Dendritic cell treated with granulocyte-macrophage colony-stimulating factor and Interleukin-4, amounts not matched to agents 40 ng/mL and 50 ng/mL, for 4 days (primary cell): Measurements from ENCODE around the gene METTL21C.

Source experiments
- H3K27ac Mint-ChIP-seq: one replicate; pipeline ENCODE4 v1.8.0; 2022; ENCODE audit warnings: mild to moderate bottlenecking, mixed read lengths
- H3K27me3 Mint-ChIP-seq: one replicate; pipeline ENCODE4 v1.8.0; 2022; ENCODE audit warnings: mild to moderate bottlenecking, mixed read lengths
- H3K36me3 Mint-ChIP-seq: one replicate; pipeline ENCODE4 v1.8.0; 2022; ENCODE audit warnings: low read depth, mixed read lengths
- H3K4me1 Mint-ChIP-seq: one replicate; pipeline ENCODE4 v1.8.0; 2022; ENCODE audit warnings: low read depth, mixed read lengths
- H3K4me3 Mint-ChIP-seq: one replicate; pipeline ENCODE4 v1.8.0; 2022; ENCODE audit warnings: mild to moderate bottlenecking, moderate library complexity, mixed read lengths
- H3K9me3 Mint-ChIP-seq: one replicate; pipeline ENCODE4 v1.8.0; 2022; ENCODE audit warnings: mixed read lengths
- intact Hi-C: fragments of 100-400 bp; cut with micrococcal nuclease; formaldehyde crosslinking; loops from one replicate; pipeline ENCODE4 v1.15.0; 2022

METTL21C gene

DNA sequence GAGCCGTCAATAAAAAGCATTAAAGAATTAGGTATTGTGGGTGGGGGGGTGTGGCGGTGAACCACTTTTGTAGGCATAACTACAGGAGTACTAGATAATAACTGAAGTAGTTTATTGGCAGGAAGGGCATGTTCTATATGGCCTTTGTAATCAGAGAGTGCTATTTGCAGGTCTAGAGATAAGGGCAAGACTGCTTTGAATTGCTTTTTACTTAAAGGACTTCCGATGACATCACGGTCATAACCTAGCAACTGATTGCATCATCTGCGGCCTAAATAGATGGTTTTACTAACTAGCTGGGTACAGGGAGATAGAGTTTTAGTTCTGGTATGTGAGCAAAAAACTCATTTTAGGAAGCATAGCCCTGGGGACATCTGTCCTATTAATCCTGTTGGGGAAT is 24.7 kb downstream of the METTL21C start:
- Mint-ChIP-seq H3K27ac (no peak overlapping the region), H3K9me3 (no peaks in the 10 kb centered on the region), H3K4me1 (no peaks in the 10 kb centered on the region), H3K27me3 (no peaks in the 10 kb centered on the region), H3K4me3 (no peak overlapping the region), H3K36me3 (peaks cover 88% of the 10 kb centered on the region)
- intact Hi-C loops: loop anchor here (5.0 kb wide), 1 partner anchor 33 kb away; no protein-coding TSS in a partner anchor

DNA sequence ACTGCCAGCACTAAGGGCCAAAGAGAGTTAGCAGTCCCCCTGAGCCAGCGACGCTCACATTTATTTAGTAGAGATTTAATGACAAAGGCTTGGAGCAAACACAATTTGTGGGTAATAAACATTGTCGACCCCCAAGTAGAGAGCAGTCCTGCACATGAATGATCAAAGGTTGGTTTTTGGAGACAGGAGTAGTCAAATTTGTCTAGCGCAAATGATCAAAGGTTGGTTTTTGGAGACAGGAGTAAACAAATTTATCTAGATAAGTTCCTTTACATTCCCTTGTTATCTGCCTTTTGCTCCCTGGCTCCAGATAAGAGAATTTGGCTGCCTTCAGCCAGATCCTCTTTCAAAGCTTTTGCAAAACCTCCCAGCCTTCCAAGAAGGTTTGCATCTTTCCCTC is 26.9 kb downstream of the METTL21C start:
- Mint-ChIP-seq H3K4me1 (no peaks in the 10 kb centered on the region), H3K9me3 (no peaks in the 10 kb centered on the region), H3K27ac (no peak overlapping the region), H3K4me3 (no peak overlapping the region), H3K36me3 (peaks cover 82% of the 10 kb centered on the region), H3K27me3 (no peaks in the 10 kb centered on the region)
- intact Hi-C loops: loop anchor here (10.0 kb wide), 1 partner anchor 53 kb away; no protein-coding TSS in a partner anchor

DNA sequence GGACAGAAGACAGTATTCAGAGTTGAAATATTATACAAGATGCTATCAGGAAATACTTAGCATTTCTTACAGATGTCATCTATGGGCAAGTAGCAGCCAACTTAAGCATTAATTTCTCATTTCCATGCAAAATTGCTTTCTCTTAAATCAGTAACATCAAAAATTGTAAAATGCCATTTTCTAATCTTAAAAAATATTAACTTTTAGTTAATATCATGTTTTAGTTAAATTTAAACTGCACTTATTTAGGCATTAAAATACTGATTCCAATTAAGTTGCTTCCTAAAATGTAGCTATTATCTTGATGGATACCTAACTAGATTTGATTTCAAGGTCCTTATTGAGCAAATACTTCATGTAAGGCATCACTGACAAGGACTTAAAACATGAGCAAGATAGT is 27.8 kb downstream of the METTL21C start:
- Mint-ChIP-seq H3K9me3 (no peaks in the 10 kb centered on the region), H3K36me3 (peaks cover 73% of the 10 kb centered on the region), H3K27ac (no peak overlapping the region), H3K4me1 (no peaks in the 10 kb centered on the region), H3K27me3 (no peaks in the 10 kb centered on the region), H3K4me3 (no peak overlapping the region)
- intact Hi-C loops: loop anchor here (10.0 kb wide), 1 partner anchor 52 kb away; no protein-coding TSS in a partner anchor

DNA sequence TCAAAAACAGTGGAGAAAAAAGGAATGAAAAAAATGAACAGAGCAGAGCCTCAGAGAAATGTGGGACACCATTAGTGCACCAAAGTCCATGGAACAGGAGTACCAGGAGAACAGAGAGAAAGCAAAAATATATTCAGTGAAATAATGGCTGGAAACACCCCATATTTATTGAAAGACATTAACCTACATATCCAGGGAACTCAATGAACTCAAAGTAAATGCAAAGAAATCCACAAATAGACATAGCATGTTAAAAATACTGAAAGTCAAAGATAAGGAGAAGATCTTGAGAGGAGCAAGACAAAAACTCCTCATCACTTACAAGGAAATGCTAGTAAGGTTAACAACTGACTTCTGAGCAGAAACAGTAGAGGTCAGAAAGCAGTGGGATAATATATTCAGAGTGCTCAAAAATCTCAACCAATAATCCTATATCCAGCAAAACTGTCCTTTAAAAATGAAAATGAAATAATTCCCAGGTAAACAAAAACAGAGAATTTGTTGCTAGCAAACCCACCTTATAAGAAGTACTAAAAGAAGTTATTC is 35.6 kb downstream of the METTL21C start:
- peaks cover 6% of the 10 kb centered on the region for H3K36me3 Mint-ChIP-seq
- peaks cover 9% of the 10 kb centered on the region for H3K9me3 Mint-ChIP-seq

DNA sequence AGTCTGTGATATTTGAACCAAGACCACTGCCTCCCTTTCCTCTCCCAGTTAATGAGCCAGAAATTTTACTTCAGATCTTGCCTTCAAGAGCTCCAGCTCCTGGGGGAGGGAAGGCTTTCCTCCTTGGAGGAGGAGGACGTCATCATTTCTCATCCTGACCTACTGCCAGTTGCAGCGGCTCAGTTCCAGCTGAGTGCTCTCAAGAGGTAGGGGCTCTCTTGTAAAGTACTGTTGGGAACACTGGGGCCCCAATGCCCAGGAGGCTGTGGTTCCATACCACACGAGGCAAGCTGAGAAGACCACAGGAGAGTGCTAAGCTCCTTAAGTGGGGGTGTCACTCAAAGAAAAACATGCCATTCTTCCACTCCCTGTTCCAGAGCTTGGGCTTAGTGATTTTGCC is 36.2 kb downstream of the METTL21C start:
- H3K27me3 Mint-ChIP-seq: no peaks in the 10 kb centered on the region
- no peak overlapping the region for H3K4me3 Mint-ChIP-seq
- H3K4me1 Mint-ChIP-seq: no peaks in the 10 kb centered on the region
- H3K36me3 Mint-ChIP-seq: peaks cover under 1% of the 10 kb centered on the region
- no peak overlapping the region for H3K27ac Mint-ChIP-seq
- intact Hi-C loops: loop anchor here (2.0 kb wide), 1 partner anchor 14 kb away; no protein-coding TSS in a partner anchor
- H3K9me3 Mint-ChIP-seq: peaks cover 9% of the 10 kb centered on the region

More for the DNA sequence above, 35.6 kb downstream of the METTL21C start:
- Mint-ChIP-seq H3K4me1 (no peaks in the 10 kb centered on the region), H3K27ac (no peak overlapping the region), H3K27me3 (no peaks in the 10 kb centered on the region), H3K4me3 (no peak overlapping the region)
- intact Hi-C loops: loop anchor here (2.0 kb wide), 1 partner anchor 14 kb away; no protein-coding TSS in a partner anchor

DNA sequence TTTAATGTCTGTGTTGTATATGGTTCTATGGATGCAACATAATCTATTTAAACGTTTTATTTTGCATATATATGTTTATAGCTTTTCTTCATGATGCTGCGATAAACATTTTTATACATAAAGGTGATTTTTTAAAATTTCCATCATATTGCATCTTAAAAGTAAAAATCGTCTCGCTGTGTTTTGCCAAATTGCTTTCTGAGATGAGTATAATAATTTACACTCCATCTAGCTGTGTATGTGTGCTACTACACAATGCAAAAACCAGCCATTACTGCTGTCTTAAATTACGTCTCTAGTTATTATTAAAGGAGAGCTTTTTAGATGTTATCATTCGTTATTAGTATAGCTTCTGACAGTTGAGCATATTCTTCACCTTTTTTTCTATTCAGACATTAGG is 37.2 kb downstream of the METTL21C start:
- Mint-ChIP-seq H3K36me3 (peaks cover 10% of the 10 kb centered on the region), H3K27ac (no peak overlapping the region), H3K4me1 (no peaks in the 10 kb centered on the region), H3K4me3 (no peak overlapping the region), H3K9me3 (peaks cover 9% of the 10 kb centered on the region), H3K27me3 (no peaks in the 10 kb centered on the region)
- intact Hi-C loops: loop anchor here (2.0 kb wide), 1 partner anchor 13 kb away; no protein-coding TSS in a partner anchor

DNA sequence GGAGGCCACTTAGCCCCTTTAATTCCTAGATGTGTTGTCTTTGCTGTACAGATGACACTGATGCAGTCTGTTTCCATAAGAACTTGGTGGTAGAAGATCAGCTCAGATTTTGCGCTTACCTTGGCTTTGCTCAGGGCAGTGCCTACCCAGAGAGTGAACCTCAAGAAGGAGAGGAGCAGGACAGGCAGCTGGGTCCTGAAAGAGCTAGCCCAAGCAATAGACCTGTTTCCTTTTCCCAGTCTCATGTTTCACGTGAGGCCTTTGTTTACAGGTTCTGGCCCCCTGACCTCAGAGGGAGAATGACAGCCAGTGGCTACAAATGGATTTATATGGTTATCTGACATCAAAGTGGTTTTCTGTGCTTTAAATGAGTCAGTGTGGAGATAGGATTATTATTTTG is 40.1 kb downstream of the METTL21C start:
- Mint-ChIP-seq H3K4me3 (no peak overlapping the region), H3K36me3 (peaks cover 25% of the 10 kb centered on the region), H3K27me3 (no peaks in the 10 kb centered on the region), H3K9me3 (peaks cover 9% of the 10 kb centered on the region), H3K4me1 (no peaks in the 10 kb centered on the region), H3K27ac (no peak overlapping the region)
- intact Hi-C loops: no loop called here

DNA sequence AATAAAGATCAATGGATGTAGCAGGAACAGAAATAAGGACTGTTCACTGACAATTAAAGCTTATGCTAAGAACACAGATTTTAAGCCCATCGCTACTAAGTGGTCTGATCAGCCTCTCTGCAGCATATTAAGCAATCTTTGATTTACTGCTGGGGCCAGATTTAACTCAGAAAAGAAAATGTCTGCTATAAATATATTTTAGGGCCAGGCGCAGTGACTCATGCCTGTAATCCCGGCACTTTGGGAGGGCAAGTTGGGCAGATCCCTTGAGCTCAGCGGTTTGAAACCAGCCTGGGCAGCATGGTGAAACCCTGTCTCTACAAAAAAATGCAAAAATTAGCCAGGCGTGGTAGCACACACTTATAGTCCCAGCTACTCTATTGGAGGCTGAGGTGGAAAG is 43.0 kb downstream of the METTL21C start:
- no peak overlapping the region for H3K27ac Mint-ChIP-seq
- intact Hi-C loops: no loop called here
- H3K4me1 Mint-ChIP-seq: no peaks in the 10 kb centered on the region
- peaks cover 53% of the 10 kb centered on the region for H3K36me3 Mint-ChIP-seq
- no peak overlapping the region for H3K4me3 Mint-ChIP-seq
- no peaks in the 10 kb centered on the region for H3K27me3 Mint-ChIP-seq
- H3K9me3 Mint-ChIP-seq: no peaks in the 10 kb centered on the region

DNA sequence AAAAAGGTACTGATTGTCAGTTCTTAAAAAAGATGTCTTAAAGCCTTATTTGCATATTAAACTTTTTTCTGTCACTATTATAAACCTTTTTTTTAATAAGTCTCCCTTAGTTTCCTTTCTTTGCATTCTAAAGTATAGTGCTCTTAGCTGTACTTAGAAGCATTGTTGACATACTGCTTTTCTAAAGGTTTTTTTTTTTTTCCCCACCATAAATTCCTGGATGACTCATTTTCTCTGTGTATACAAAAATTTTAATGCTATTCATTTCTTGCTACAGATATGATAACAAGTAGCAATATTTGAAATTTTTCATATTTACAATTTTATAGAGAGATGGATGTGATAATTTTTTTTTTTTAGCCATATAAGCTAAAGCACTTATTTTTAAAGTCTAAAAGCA is 43.5 kb downstream of the METTL21C start:
- intact Hi-C loops: no loop called here
- Mint-ChIP-seq H3K27me3 (no peaks in the 10 kb centered on the region), H3K27ac (no peak overlapping the region), H3K4me3 (no peak overlapping the region), H3K4me1 (no peaks in the 10 kb centered on the region), H3K9me3 (no peaks in the 10 kb centered on the region), H3K36me3 (peaks cover 58% of the 10 kb centered on the region)

DNA sequence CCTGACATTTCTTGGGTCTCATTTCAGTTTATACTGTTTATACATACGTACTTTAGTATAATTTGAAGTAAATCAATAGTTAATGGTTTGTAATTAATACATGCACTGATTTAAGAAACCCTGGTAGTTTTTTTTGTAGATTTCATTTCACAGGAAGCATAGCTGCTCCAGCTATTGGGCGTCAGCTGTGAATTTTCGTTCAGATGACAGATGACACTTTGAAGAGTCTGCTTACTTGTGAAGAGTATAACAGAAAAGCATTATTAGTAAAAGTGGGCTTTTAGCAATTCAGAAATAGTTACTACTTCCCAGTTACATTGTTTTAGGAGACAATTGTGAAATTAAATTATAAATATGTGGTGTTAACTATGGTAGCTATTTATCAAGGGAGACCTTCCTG is 44.4 kb downstream of the METTL21C start:
- intact Hi-C loops: no loop called here
- Mint-ChIP-seq H3K36me3 (peaks cover 67% of the 10 kb centered on the region), H3K9me3 (no peaks in the 10 kb centered on the region), H3K27me3 (no peaks in the 10 kb centered on the region), H3K4me3 (no peak overlapping the region), H3K4me1 (no peaks in the 10 kb centered on the region), H3K27ac (no peak overlapping the region)

DNA sequence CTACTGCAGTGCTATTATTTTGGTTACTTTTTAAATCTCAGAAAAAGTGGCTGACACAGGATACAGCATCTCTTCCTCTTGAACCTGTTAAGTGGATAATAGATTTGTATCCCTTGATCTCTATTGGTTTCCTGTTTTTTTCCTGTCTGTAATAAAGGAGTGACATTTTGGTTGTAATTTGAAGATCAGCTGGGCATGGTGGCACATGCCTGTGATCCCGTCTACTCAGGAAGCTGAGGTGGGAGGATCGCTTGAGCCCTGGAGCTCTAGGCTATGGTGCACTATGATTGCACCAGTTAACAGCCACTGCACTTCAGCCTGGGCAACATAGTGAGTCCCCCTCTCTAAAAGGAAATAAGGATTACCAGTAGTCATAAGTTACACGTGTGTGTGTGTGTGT is 46.8 kb downstream of the METTL21C start:
- Mint-ChIP-seq H3K27ac (no peak overlapping the region), H3K4me1 (no peaks in the 10 kb centered on the region), H3K27me3 (no peaks in the 10 kb centered on the region), H3K36me3 (peaks cover 83% of the 10 kb centered on the region), H3K9me3 (no peaks in the 10 kb centered on the region), H3K4me3 (no peak overlapping the region)
- intact Hi-C loops: loop anchor here (5.0 kb wide), 1 partner anchor 209 kb away; no protein-coding TSS in a partner anchor

DNA sequence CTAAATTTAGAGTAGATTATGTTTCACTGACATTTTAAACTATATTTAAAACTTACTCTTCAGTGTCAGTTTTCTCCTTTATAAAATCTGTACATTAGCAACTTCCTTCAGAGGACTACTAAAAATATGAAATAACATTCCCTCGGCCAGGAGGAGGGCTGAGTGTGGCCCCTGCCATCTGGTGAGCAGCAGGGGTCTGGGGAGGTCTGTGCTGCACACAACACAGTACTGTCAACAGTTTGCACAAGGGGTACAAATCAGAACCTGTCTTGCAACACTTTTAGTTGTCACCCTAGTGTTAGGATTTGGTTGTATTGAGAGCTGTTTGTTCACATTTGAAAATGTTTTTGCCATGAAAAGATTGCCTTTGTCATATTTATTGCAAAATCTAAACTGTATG is 49.1 kb downstream of the METTL21C start:
- Mint-ChIP-seq H3K36me3 (peaks cover 90% of the 10 kb centered on the region), H3K27ac (no peak overlapping the region), H3K4me3 (no peak overlapping the region), H3K27me3 (no peaks in the 10 kb centered on the region), H3K4me1 (no peaks in the 10 kb centered on the region), H3K9me3 (no peaks in the 10 kb centered on the region)
- intact Hi-C loops: loop anchor here (2.0 to 5.0 kb wide), 2 partner anchors 13 to 212 kb away; no protein-coding TSS in a partner anchor

DNA sequence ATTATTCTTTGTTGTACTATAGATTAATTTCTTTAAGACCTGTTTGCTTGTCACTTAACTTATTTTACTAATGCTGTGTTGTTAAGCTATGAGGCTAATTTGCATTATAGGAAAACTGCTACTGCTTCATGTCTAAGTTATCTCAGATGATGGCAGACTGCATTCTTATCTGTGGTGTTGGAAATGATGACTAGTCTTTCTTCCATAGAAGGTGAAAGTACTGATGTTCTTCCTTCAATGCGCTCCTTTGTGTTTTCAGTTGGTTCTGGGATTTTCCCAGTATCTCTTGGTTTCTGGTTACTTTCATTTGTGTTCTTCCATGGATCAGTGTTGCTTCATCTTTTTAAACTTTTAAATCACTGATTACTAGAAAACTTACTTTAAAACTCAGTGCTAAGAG is 51.2 kb downstream of the METTL21C start:
- intact Hi-C loops: loop anchor here (2.0 kb wide), 1 partner anchor 15 kb away; no protein-coding TSS in a partner anchor
- H3K4me3 Mint-ChIP-seq: no peak overlapping the region
- H3K4me1 Mint-ChIP-seq: peaks cover 1% of the 10 kb centered on the region
- H3K27ac Mint-ChIP-seq: no peak overlapping the region
- H3K9me3 Mint-ChIP-seq: no peaks in the 10 kb centered on the region
- no peaks in the 10 kb centered on the region for H3K27me3 Mint-ChIP-seq
- H3K36me3 Mint-ChIP-seq: peaks cover 95% of the 10 kb centered on the region

DNA sequence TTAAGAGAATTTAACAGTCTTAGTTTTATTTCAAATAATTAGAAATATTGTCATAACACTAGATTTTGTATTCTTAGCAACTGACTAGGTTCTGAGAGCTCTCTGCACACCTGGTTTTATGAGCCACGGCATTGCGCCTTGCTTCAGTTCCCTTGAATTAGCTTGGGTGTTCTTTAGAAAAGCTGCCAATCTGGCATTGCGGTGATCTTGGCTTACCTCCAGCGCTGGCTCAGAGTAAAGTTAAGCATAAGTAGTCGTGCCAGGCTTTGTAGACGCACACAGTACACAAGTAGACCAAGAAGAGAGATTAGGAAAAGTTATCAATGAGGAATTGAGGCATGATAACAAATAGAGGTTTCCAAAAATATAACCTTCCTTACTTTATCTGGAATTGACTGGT is 52.4 kb downstream of the METTL21C start:
- H3K4me3 Mint-ChIP-seq: no peak overlapping the region
- H3K4me1 Mint-ChIP-seq: peaks cover 8% of the 10 kb centered on the region
- peaks cover 95% of the 10 kb centered on the region for H3K36me3 Mint-ChIP-seq
- H3K27me3 Mint-ChIP-seq: no peaks in the 10 kb centered on the region
- H3K9me3 Mint-ChIP-seq: no peaks in the 10 kb centered on the region
- no peak overlapping the region for H3K27ac Mint-ChIP-seq
- intact Hi-C loops: no loop called here

DNA sequence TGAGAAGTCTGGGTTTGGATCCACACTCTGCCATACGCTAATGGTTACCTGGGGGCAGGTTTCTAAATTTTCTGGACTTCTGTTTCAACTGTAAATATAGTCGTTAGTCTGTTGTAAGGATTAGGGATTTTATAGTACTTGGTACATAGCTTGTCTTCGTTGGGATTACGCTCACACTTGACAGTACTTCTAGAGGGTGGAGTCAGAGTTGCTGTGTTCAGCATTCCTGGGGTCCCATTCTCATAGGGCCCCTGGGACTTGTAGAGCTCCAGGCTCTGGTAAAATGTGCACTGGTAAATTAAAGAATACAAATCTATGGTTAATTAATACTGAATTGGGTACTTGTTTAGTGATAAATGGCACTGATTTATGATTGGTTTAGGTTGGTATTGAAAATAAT is 52.8 kb downstream of the METTL21C start:
- intact Hi-C loops: no loop called here
- Mint-ChIP-seq H3K27me3 (no peaks in the 10 kb centered on the region), H3K36me3 (peaks cover 95% of the 10 kb centered on the region), H3K4me3 (no peak overlapping the region), H3K27ac (no peak overlapping the region), H3K9me3 (no peaks in the 10 kb centered on the region), H3K4me1 (peaks cover 8% of the 10 kb centered on the region)
